ENCODE results near the gene GADD45B.

GRCh38 chr19:2494084-2494446 lies 18.1 kb downstream of the GADD45B start:
- TF ChIP-seq HDAC6 (IDR thresholded peaks at IDR 0.05; ENCODE audit: unreplicated experiment): no peak
- no peak for TF ChIP-seq BHLHE40 (IDR thresholded peaks at IDR 0.05; ENCODE audit: borderline replicate concordance in 1 of 2, low read depth in 2 of 2, low read length in 1 of 2)
- TF ChIP-seq CTCF (IDR thresholded peaks at IDR 0.05 in 2 of 3, conservative IDR thresholded peaks at IDR 0.05 in 1 of 3; ENCODE audit: control insufficient read depth in 2 of 3, extremely low read depth in 1 of 3, insufficient read depth in 1 of 3, low read depth in 3 of 3, low read length in 3 of 3): no peak
- no peak for TF ChIP-seq SIN3A (IDR thresholded peaks at IDR 0.05; ENCODE audit: low read depth, low read length)
- TF ChIP-seq MYC (IDR thresholded peaks at IDR 0.05; ENCODE audit: insufficient read depth, insufficient read length, insufficient replicate concordance, low read length, severe bottlenecking): no peak
- TF ChIP-seq RAD21 (IDR thresholded peaks at IDR 0.05; ENCODE audit: insufficient read depth, low read depth, low read length): no peak
- TF ChIP-seq IRF5 (IDR thresholded peaks at IDR 0.05; ENCODE audit: borderline replicate concordance): no peak
- TF ChIP-seq CBX5 (IDR thresholded peaks at IDR 0.05; ENCODE audit: low read depth): no peak
- no peak for TF ChIP-seq JUNB (IDR thresholded peaks at IDR 0.05)
- TF ChIP-seq SMC3 (IDR thresholded peaks at IDR 0.05; ENCODE audit: borderline replicate concordance, low read length): no peak
- no peak for TF ChIP-seq MAX (IDR thresholded peaks at IDR 0.05; ENCODE audit: low read depth, low read length)
- no peak for TF ChIP-seq FOS (IDR thresholded peaks at IDR 0.05; ENCODE audit: borderline replicate concordance, extremely low read depth, insufficient read length)
- no peak for TF ChIP-seq TAF1 (IDR thresholded peaks at IDR 0.05; ENCODE audit: borderline replicate concordance, low read depth, low read length)
